ENCODE measurements around the gene MUC20.

MUC20 gene

DNA sequence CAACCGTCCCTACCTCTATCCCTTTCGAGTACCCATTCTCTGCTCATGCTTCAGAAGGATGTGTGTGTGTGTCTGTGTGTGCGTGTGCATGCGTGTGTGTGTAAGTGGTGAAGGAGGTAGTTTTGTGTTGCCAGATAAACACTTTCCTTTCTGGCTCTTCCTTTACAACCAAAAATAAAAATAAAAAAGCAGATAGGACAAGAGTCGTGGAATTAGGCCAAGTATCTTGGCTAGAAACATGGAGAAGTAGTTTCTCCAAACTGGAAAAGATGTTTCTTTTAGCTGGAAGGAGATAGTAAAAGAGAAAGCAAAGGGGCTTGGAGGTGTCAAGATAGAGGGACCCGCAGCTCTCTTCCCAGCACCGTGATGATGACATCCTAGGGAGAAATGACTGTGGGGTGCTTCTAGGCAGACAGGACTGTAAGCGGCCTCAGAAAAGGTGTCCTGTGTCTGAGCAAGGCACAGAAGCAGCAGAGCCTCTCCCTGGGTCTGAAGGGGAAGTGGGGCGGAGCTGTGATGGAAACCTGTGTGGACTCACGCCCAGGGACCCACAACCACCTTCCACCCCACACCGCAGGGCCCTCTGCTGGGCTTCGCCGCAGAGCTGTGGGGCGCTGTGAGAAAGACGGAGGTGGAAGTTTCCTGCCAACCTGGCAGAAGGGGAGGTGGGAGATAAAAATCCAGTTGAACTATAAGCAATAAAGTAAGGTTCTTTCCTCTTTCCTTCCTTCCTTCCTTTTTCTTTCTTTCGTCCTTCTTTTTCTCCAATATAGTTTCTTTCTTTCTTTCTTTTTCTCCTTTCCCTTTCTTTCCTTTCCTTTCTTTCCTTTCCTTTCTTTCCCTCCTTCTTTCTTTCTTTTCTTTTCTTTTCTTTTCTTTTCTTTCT, 35.3 kb downstream of the MUC20 start:
- Histone ChIP-seq H3K79me2 (ENCODE audit: control insufficient read depth, insufficient read depth, low read length, poor library complexity) (no peaks in the 10 kb centered on the region), H3K14ac (ENCODE audit: low read length) (no peak overlapping the region), H3K23ac (ENCODE audit: low read length) (no peak overlapping the region), H3K9ac (ENCODE audit: low read length) (no peak overlapping the region), H3K27me3 (ENCODE audit: insufficient read depth, low read length) (no peaks in the 10 kb centered on the region), H4K91ac (ENCODE audit: low read depth, low read length) (no peak overlapping the region), H2AK5ac (ENCODE audit: low read length) (no peak overlapping the region), H2BK120ac (ENCODE audit: insufficient read depth, low read length, poor library complexity) (no peak overlapping the region), H4K12ac (ENCODE audit: low read depth, low read length) (no peak overlapping the region), H3K79me1 (ENCODE audit: low read length) (no peaks in the 10 kb centered on the region), H3K18ac (ENCODE audit: low read length) (no peak overlapping the region), H2BK12ac (ENCODE audit: low read length) (no peak overlapping the region), H2AFZ (ENCODE audit: insufficient read depth, low read length, poor library complexity) (no peak overlapping the region), H3K9me3 (ENCODE audit: insufficient read depth, low read depth, low read length) (no peaks in the 10 kb centered on the region), H3K27ac (ENCODE audit: low read depth, low read length) (no peak overlapping the region), H2BK5ac (ENCODE audit: low read depth, low read length, poor library complexity) (no peak overlapping the region), H3K4me3 (ENCODE audit: low read depth, low read length) (no peak overlapping the region), H4K8ac (ENCODE audit: low read depth, low read length) (no peak overlapping the region), H3K36me3 (ENCODE audit: control insufficient read depth in 1 of 2, insufficient read depth in 2 of 2, low read length in 2 of 2) (no peaks in the 10 kb centered on the region), H3K4me2 (ENCODE audit: low read length) (no peak overlapping the region), H3K4ac (ENCODE audit: low read depth, low read length) (no peak overlapping the region), H3K4me1 (ENCODE audit: control insufficient read depth in 1 of 2, insufficient read depth in 2 of 2, low read length in 2 of 2) (no peaks in the 10 kb centered on the region)
- 100% methylated on average over 1 of the region's 16 CpGs for WGBS (ENCODE audit: extremely low coverage, insufficient coverage, insufficient read length)
- no peak for DNase-seq

DNA sequence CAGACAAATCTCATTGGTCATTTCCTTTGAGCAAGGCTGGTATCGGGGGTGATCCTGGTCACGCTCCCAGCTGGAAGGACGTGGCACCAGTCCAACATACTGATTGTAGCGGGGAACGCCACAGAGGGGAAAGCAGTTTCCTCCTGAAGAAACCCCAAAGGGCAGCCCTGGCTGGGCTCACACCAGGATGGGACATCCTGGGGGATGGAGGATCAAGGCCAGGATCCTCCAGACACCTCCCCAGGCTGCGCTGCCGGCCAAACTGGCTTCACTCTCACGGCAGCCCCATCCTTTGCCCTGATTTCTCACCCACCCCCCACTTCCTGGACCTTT, 36.6 kb downstream of the MUC20 start:
- no peaks in the 10 kb centered on the region for H3K79me1 ChIP-seq (ENCODE audit: low read length)
- H3K14ac ChIP-seq (ENCODE audit: low read length) = no peak overlapping the region
- no peak overlapping the region for H3K4me2 ChIP-seq (ENCODE audit: low read length)
- no peak overlapping the region for H2AK5ac ChIP-seq (ENCODE audit: low read length)
- no peaks in the 10 kb centered on the region for H3K79me2 ChIP-seq (ENCODE audit: control insufficient read depth, insufficient read depth, low read length, poor library complexity)
- H4K8ac ChIP-seq (ENCODE audit: low read depth, low read length) = no peak overlapping the region
- no peak overlapping the region for H2AFZ ChIP-seq (ENCODE audit: insufficient read depth, low read length, poor library complexity)
- H3K4ac ChIP-seq (ENCODE audit: low read depth, low read length) = no peak overlapping the region
- H3K9ac ChIP-seq (ENCODE audit: low read length) = no peak overlapping the region
- no peak overlapping the region for H2BK5ac ChIP-seq (ENCODE audit: low read depth, low read length, poor library complexity)
- no peak for DNase-seq
- H4K91ac ChIP-seq (ENCODE audit: low read depth, low read length) = no peak overlapping the region
- no peaks in the 10 kb centered on the region for H3K9me3 ChIP-seq (ENCODE audit: insufficient read depth, low read depth, low read length)
- H2BK12ac ChIP-seq (ENCODE audit: low read length) = no peak overlapping the region
- no peak overlapping the region for H4K12ac ChIP-seq (ENCODE audit: low read depth, low read length)
- no peaks in the 10 kb centered on the region for H3K27me3 ChIP-seq (ENCODE audit: insufficient read depth, low read length)
- no peak overlapping the region for H3K18ac ChIP-seq (ENCODE audit: low read length)
- no peak overlapping the region for H3K23ac ChIP-seq (ENCODE audit: low read length)
- no peaks in the 10 kb centered on the region for H3K4me1 ChIP-seq (ENCODE audit: control insufficient read depth in 1 of 2, insufficient read depth in 2 of 2, low read length in 2 of 2)
- WGBS (ENCODE audit: extremely low coverage, insufficient coverage, insufficient read length) = no CpG with 5 or more reads among the region's 8 CpGs
- H2BK120ac ChIP-seq (ENCODE audit: insufficient read depth, low read length, poor library complexity) = no peak overlapping the region
- H3K4me3 ChIP-seq (ENCODE audit: low read depth, low read length) = no peak overlapping the region
- H3K36me3 ChIP-seq (ENCODE audit: control insufficient read depth in 1 of 2, insufficient read depth in 2 of 2, low read length in 2 of 2) = no peaks in the 10 kb centered on the region
- no peak overlapping the region for H3K27ac ChIP-seq (ENCODE audit: low read depth, low read length)

DNA sequence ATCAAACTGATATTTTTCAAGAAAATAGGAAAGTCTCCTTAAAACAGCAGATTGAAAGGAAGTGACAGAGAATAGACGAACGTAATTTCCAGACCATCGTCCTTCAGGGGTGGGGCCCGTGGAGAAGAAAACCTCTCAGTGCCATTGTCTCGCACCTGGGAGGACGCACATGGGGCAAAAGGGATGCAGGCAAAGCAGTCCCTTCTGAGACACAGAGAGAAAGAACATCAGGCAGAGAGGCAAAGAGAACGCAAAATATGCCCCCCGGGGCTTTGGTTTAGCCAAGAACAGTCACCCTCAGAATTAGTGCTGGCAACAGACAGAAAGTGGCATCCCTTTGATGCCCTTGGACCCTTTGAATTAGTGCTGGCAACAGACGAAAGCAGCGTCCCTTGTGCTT, 37.0 kb downstream of the MUC20 start:
- H3K23ac ChIP-seq (ENCODE audit: low read length) = no peak overlapping the region
- no peak overlapping the region for H2AFZ ChIP-seq (ENCODE audit: insufficient read depth, low read length, poor library complexity)
- H3K18ac ChIP-seq (ENCODE audit: low read length) = no peak overlapping the region
- no peak overlapping the region for H3K9ac ChIP-seq (ENCODE audit: low read length)
- no peaks in the 10 kb centered on the region for H3K79me2 ChIP-seq (ENCODE audit: control insufficient read depth, insufficient read depth, low read length, poor library complexity)
- H3K4me2 ChIP-seq (ENCODE audit: low read length) = no peak overlapping the region
- no peak overlapping the region for H3K4me3 ChIP-seq (ENCODE audit: low read depth, low read length)
- H3K4ac ChIP-seq (ENCODE audit: low read depth, low read length) = no peak overlapping the region
- no peaks in the 10 kb centered on the region for H3K79me1 ChIP-seq (ENCODE audit: low read length)
- H2BK5ac ChIP-seq (ENCODE audit: low read depth, low read length, poor library complexity) = no peak overlapping the region
- no peak overlapping the region for H4K12ac ChIP-seq (ENCODE audit: low read depth, low read length)
- no peak overlapping the region for H3K27ac ChIP-seq (ENCODE audit: low read depth, low read length)
- no peak overlapping the region for H4K91ac ChIP-seq (ENCODE audit: low read depth, low read length)
- no peak overlapping the region for H3K14ac ChIP-seq (ENCODE audit: low read length)
- no peaks in the 10 kb centered on the region for H3K4me1 ChIP-seq (ENCODE audit: control insufficient read depth in 1 of 2, insufficient read depth in 2 of 2, low read length in 2 of 2)
- H2BK120ac ChIP-seq (ENCODE audit: insufficient read depth, low read length, poor library complexity) = no peak overlapping the region
- DNase-seq = no peak
- no peak overlapping the region for H2BK12ac ChIP-seq (ENCODE audit: low read length)
- H2AK5ac ChIP-seq (ENCODE audit: low read length) = no peak overlapping the region
- H4K8ac ChIP-seq (ENCODE audit: low read depth, low read length) = no peak overlapping the region
- no peaks in the 10 kb centered on the region for H3K27me3 ChIP-seq (ENCODE audit: insufficient read depth, low read length)
- H3K9me3 ChIP-seq (ENCODE audit: insufficient read depth, low read depth, low read length) = no peaks in the 10 kb centered on the region
- H3K36me3 ChIP-seq (ENCODE audit: control insufficient read depth in 1 of 2, insufficient read depth in 2 of 2, low read length in 2 of 2) = no peaks in the 10 kb centered on the region
- no CpG with 5 or more reads among the region's 10 CpGs for WGBS (ENCODE audit: extremely low coverage, insufficient coverage, insufficient read length)

DNA sequence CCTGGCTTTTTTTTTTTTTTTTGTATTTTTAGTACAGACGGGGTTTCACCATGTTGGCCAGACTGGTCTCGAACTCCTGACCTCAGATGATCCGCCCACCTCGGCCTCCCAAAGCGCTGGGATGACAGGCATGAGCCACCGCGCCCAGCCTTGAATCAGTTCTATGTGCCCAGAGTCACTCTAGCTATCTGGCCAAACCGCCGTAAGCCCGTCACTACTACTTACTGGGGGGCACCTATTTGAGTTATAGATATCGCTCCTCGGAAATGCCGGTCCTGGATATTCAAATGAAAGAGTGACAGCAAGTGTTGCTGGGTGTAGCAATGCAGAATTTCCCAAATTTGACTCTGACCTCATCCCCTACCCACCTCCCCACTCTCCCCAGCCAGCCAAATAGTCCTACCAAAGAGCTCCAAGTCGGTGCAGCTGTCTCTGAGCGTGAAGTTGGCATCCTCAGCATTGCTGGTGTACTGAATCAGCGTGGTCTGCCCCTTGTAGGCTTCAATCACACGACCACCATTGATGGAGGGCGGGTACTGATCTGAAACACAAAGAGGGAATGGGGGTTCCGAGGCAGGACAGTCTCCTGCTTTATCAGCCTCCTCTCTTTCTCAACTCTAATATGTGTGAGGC, 38.1 kb downstream of the MUC20 start:
- no peak overlapping the region for H4K91ac ChIP-seq (ENCODE audit: low read depth, low read length)
- no peaks in the 10 kb centered on the region for H3K36me3 ChIP-seq (ENCODE audit: control insufficient read depth in 1 of 2, insufficient read depth in 2 of 2, low read length in 2 of 2)
- no peak overlapping the region for H2AK5ac ChIP-seq (ENCODE audit: low read length)
- no peak overlapping the region for H4K12ac ChIP-seq (ENCODE audit: low read depth, low read length)
- H3K27ac ChIP-seq (ENCODE audit: low read depth, low read length) = no peak overlapping the region
- no peaks in the 10 kb centered on the region for H3K9me3 ChIP-seq (ENCODE audit: insufficient read depth, low read depth, low read length)
- no peak overlapping the region for H3K4me3 ChIP-seq (ENCODE audit: low read depth, low read length)
- H2BK5ac ChIP-seq (ENCODE audit: low read depth, low read length, poor library complexity) = no peak overlapping the region
- H3K14ac ChIP-seq (ENCODE audit: low read length) = no peak overlapping the region
- no peaks in the 10 kb centered on the region for H3K79me1 ChIP-seq (ENCODE audit: low read length)
- no peak overlapping the region for H3K9ac ChIP-seq (ENCODE audit: low read length)
- no peak overlapping the region for H3K23ac ChIP-seq (ENCODE audit: low read length)
- no peak overlapping the region for H2BK12ac ChIP-seq (ENCODE audit: low read length)
- no peak overlapping the region for H2BK120ac ChIP-seq (ENCODE audit: insufficient read depth, low read length, poor library complexity)
- no peak overlapping the region for H2AFZ ChIP-seq (ENCODE audit: insufficient read depth, low read length, poor library complexity)
- DNase-seq = no peak
- no peak overlapping the region for H3K4me2 ChIP-seq (ENCODE audit: low read length)
- no peaks in the 10 kb centered on the region for H3K4me1 ChIP-seq (ENCODE audit: control insufficient read depth in 1 of 2, insufficient read depth in 2 of 2, low read length in 2 of 2)
- H3K18ac ChIP-seq (ENCODE audit: low read length) = no peak overlapping the region
- no peaks in the 10 kb centered on the region for H3K79me2 ChIP-seq (ENCODE audit: control insufficient read depth, insufficient read depth, low read length, poor library complexity)
- no peak overlapping the region for H3K4ac ChIP-seq (ENCODE audit: low read depth, low read length)
- no CpG with 5 or more reads among the region's 19 CpGs for WGBS (ENCODE audit: extremely low coverage, insufficient coverage, insufficient read length)
- H4K8ac ChIP-seq (ENCODE audit: low read depth, low read length) = no peak overlapping the region
- no peaks in the 10 kb centered on the region for H3K27me3 ChIP-seq (ENCODE audit: insufficient read depth, low read length)
